ENCODE measurements around the gene HSPA9. TPM values are rescaled to one million over a fixed set of nuclear protein-coding genes. Genes with fewer than 3 reads are reported as not detected.
A peak's percentile ranks its signal among the peaks of the same experiment; 100 is the strongest.

The HSPA9 gene
- total and polyA plus RNA-seq, 9 of the 15 experiments (the other 6 are each of a cell fraction or from before 2014, with no cell fraction given) = 195 to 583 (median 514) TPM

- Histone ChIP-seq H3K27ac (ENCODE audit: extremely low read depth, low read depth, low read length) (no peak overlapping the region), H3K9me3 (replicated peaks; ENCODE audit: control insufficient read depth, insufficient read depth, low read depth, low read length) (no peaks in the 10 kb centered on the region), H3K9ac (ENCODE audit: insufficient read depth in 1 of 2, low read depth in 2 of 2, low read length in 2 of 2) (no peak overlapping the region), H3K9me1 (ENCODE audit: control insufficient read depth, insufficient read depth, low read length) (no peaks in the 10 kb centered on the region), H3K4me1 (replicated peaks in 1 of 2; ENCODE audit: control insufficient read depth in 2 of 2, insufficient read depth in 2 of 2, low read length in 2 of 2) (no peaks in the 10 kb centered on the region), H4K20me1 (replicated peaks; ENCODE audit: control insufficient read depth, insufficient read depth, low read length) (no peaks in the 10 kb centered on the region), H2AFZ (ENCODE audit: low read depth, low read length) (no peak overlapping the region), H3K79me2 (ENCODE audit: control insufficient read depth, insufficient read depth, low read length) (no peaks in the 10 kb centered on the region), H3K4me2 (ENCODE audit: insufficient read depth, low read length) (no peak overlapping the region), H3K36me3 (ENCODE audit: control insufficient read depth, insufficient read depth, low read length) (no peaks in the 10 kb centered on the region), H3K4me3 (no peak overlapping the region), H3K27me3 (ENCODE audit: control insufficient read depth in 2 of 2, insufficient read depth in 2 of 2, low read length in 2 of 2) (peaks cover 9 to 34% of the 10 kb centered on the region in 2 experiments; a peak in 4 of 5 replicates)
- ATAC-seq (peak; percentile 59; the same call in 2 of the 3 replicates), FAIRE-seq (peak; percentile 40), DNase-seq (ENCODE audit: extremely low read depth in 1 of 4, low spot score in 3 of 4) (no peak)
- WGBS (ENCODE audit: insufficient coverage, low coverage, missing lambda C conversion rate) = 13% methylated on average over 4 of the region's 4 CpGs
- in situ Hi-C loops (cut with MboI) (no loop called here), intact Hi-C loops (cut with micrococcal nuclease) (no loop called here)
- ChIA-PET POLR2A (interaction anchor here (1.6 kb wide), 1 partner anchor 26 kb away, joined by 4 read pairs; no protein-coding TSS in a partner anchor), CTCF (ENCODE audit: low intra/inter-chr PET ratio) (no interaction called here)
- BruUV-seq (replicated peaks) = no TSS peak
- TF ChIP-seq EHMT2 (IDR thresholded peaks at IDR 0.05) = no peak
- 0 out of 2 replicates have a peak, but pooled peaks have one; percentile 3 for TF ChIP-seq SMC3 (conservative IDR thresholded peaks at IDR 0.05; ENCODE audit: insufficient read depth, low read depth, low read length)
- TF ChIP-seq EGR1 (conservative IDR thresholded peaks at IDR 0.05) = no peak
- no peak for TF ChIP-seq YBX1 (IDR thresholded peaks at IDR 0.05)
- peak in 1 of 2 experiments; percentile 21; a peak in 1 of 4 replicates for TF ChIP-seq RAD21 (CRISPR knock-in tag; conservative IDR thresholded peaks at IDR 0.05 in 1 of 2, IDR thresholded peaks at IDR 0.05 in 1 of 2)
- TF ChIP-seq CHD2 (IDR thresholded peaks at IDR 0.05; ENCODE audit: low read depth, low read length) = no peak
- no peak for TF ChIP-seq CAMTA2 (CRISPR knock-in tag; conservative IDR thresholded peaks at IDR 0.05)
- no peak for TF ChIP-seq TAL1 (IDR thresholded peaks at IDR 0.05)
- TF ChIP-seq ZNF639 (CRISPR knock-in tag; conservative IDR thresholded peaks at IDR 0.05 in 1 of 2, IDR thresholded peaks at IDR 0.05 in 1 of 2) = no peak
- TF ChIP-seq BDP1 (IDR thresholded peaks at IDR 0.05; ENCODE audit: insufficient read depth, insufficient read length) = no peak
- no peak for TF ChIP-seq TBP (optimal IDR thresholded peaks at IDR 0.05; ENCODE audit: low read depth, low read length)
- TF ChIP-seq ZNF445 (CRISPR knock-in tag; IDR thresholded peaks at IDR 0.05; ENCODE audit: low read depth) = no peak
- peak; percentile 23 to 51 (median 50); a peak in 5 of 6 replicates for TF ChIP-seq CTCF (IDR thresholded peaks at IDR 0.05 in 2 of 3, conservative IDR thresholded peaks at IDR 0.05 in 1 of 3; ENCODE audit: insufficient read depth in 2 of 3, low read depth in 1 of 3, low read length in 3 of 3)
- TF ChIP-seq AFF1 (IDR thresholded peaks at IDR 0.05; ENCODE audit: low read depth in 1 of 2, partially characterized antibody in 2 of 2) = no peak
These were observed 19.3 kb upstream of the HSPA9 start for GRCh38 chr5:138594305-138595058.

Data from K562 (cell line).